Colonic mucosa (tissue), 4 donors: ENCODE results near the gene WDTC1. TPM values are rescaled to one million over a fixed set of nuclear protein-coding genes. Genes with fewer than 3 reads are reported as not detected.

Experiments
- DNase-seq: peaks from one replicate; pipeline ENCODE4 v3.0.0-alpha.2; 2020
- H3K27ac ChIP-seq: fragments of 200-600 bp; one replicate; pipeline ENCODE4 v1.8.0; 2021
- H3K27me3 ChIP-seq: fragments of 200-600 bp; one replicate; pipeline ENCODE4 v1.8.0; 2021
- H3K36me3 ChIP-seq: fragments of 200-600 bp; one replicate; pipeline ENCODE4 v1.8.0; 2021
- H3K4me1 ChIP-seq: fragments of 200-600 bp; one replicate; pipeline ENCODE4 v1.8.0; 2021; ENCODE audit warnings: mild to moderate bottlenecking
- H3K4me3 ChIP-seq: fragments of 200-600 bp; one replicate; pipeline ENCODE4 v1.8.0; 2021
- H3K9ac ChIP-seq, 2 donors: one replicate each; pipeline ENCODE4 v1.7.0; 2013; ENCODE audit warnings: control low read depth in 2 of 2, low read depth in 2 of 2, low read length in 2 of 2
- H3K9me3 ChIP-seq: fragments of 200-600 bp; one replicate; pipeline ENCODE4 v1.8.0; 2021
- CTCF ChIP-seq: fragments of 200-600 bp; IDR thresholded peaks from one replicate; pipeline ENCODE4 v1.8.0; 2022; ENCODE audit warnings: antibody characterized with exemption, mild to moderate bottlenecking
- intact Hi-C: fragments of 100-400 bp; cut with DNase I; formaldehyde crosslinking; loops from one replicate; pipeline ENCODE4 v1.14.1; 2022
- total RNA-seq, 2 donors: library from RNA; stranded (reverse); fragmentation: NEBNext Ultra II Directional in 1 of 2; extraction: Animal tissue kit (Norgen Biotek cat#: 25700) in 1 of 2; gene quantifications; one replicate each; pipeline ENCODE4 v1.2.1, GENCODE V29; 2021
- donor health status: healthy.
- donor health status: DM: no; HTN: no; CAD: no.
- donor health status: DM: no; HTN: no; CAD: no.

WDTC1 gene
- total RNA-seq, 2 donors from 2014 or later = 31.2 to 39.3 TPM

DNA sequence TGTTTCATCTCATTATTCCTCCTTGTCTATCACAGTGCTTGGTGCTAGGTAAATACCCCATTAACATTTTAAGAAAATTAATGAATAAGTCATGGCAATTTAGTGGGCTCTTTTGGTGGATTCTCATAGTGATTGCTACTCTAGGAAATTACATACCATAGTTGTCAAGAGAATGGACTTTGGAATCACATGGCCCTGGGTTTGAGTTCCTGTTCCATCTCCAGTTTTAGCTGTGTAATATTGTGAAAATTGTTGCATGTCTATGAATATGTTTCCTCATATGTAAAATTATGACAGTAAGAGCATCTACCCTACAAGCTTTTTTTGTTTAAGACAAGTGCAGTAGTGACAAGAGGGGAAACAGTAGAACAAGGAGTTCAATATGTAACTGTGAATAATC lies 20.7 kb downstream of the WDTC1 start:
- Histone ChIP-seq H3K27ac (no peak overlapping the region), H3K4me3 (no peak overlapping the region), H3K27me3 (no peaks in the 10 kb centered on the region), H3K9me3 (no peaks in the 10 kb centered on the region), H3K9ac (no peak overlapping the region), H3K36me3 (no peaks in the 10 kb centered on the region), H3K4me1 (no peaks in the 10 kb centered on the region)
- TF ChIP-seq CTCF = no peak
- no peak for DNase-seq
- intact Hi-C loops = no loop called here

- H3K27ac ChIP-seq = no peak overlapping the region
- DNase-seq = no peak
- H3K9ac ChIP-seq = no peak overlapping the region
- intact Hi-C loops = no loop called here
- H3K4me1 ChIP-seq = no peaks in the 10 kb centered on the region
- no peaks in the 10 kb centered on the region for H3K36me3 ChIP-seq
- no peaks in the 10 kb centered on the region for H3K9me3 ChIP-seq
- H3K4me3 ChIP-seq = no peak overlapping the region
- TF ChIP-seq CTCF = no peak
- H3K27me3 ChIP-seq = no peaks in the 10 kb centered on the region
Measured at GRCh38 chr1:27257155-27257554, 22.7 kb downstream of the WDTC1 start.

DNA sequence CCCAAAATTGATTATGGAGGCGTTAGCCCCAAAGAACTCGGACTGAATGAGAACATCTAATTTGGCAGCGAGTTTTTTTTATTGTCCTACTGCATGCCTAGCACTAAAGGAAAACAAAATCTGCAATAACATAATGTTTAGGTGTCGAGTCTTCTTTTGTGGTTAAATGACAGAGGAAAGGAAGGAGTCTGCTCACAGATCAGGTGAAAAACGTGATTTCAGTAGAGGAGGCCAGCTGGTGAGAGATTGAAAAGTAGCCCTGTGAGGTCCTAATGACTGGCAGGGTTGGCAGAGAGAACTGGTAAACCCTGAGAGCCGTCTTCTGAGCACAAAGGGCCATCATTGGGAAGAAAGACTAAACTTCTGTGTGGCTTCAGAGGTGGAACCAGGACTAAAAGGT lies 24.2 kb downstream of the WDTC1 start:
- no peaks in the 10 kb centered on the region for H3K27me3 ChIP-seq
- H3K4me1 ChIP-seq = no peaks in the 10 kb centered on the region
- TF ChIP-seq CTCF = no peak
- no peaks in the 10 kb centered on the region for H3K9me3 ChIP-seq
- no peak overlapping the region for H3K9ac ChIP-seq
- no peak overlapping the region for H3K27ac ChIP-seq
- intact Hi-C loops = no loop called here
- no peak overlapping the region for H3K4me3 ChIP-seq
- DNase-seq = no peak
- no peaks in the 10 kb centered on the region for H3K36me3 ChIP-seq

GRCh38 chr1:27267153-27267552 lies 32.7 kb downstream of the WDTC1 start:
- Histone ChIP-seq H3K4me1 (no peaks in the 10 kb centered on the region), H3K27me3 (no peaks in the 10 kb centered on the region), H3K9ac (no peak overlapping the region), H3K36me3 (no peaks in the 10 kb centered on the region), H3K4me3 (no peak overlapping the region), H3K9me3 (no peaks in the 10 kb centered on the region), H3K27ac (no peak overlapping the region)
- intact Hi-C loops = no loop called here
- TF ChIP-seq CTCF = no peak
- DNase-seq = peak; percentile 33

GRCh38 chr1:27269276-27269675 lies 34.8 kb downstream of the WDTC1 start:
- Histone ChIP-seq H3K27ac (no peak overlapping the region), H3K4me3 (no peak overlapping the region), H3K9me3 (no peaks in the 10 kb centered on the region), H3K27me3 (no peaks in the 10 kb centered on the region), H3K4me1 (no peaks in the 10 kb centered on the region), H3K9ac (no peak overlapping the region), H3K36me3 (no peaks in the 10 kb centered on the region)
- no peak for TF ChIP-seq CTCF
- intact Hi-C loops = no loop called here
- DNase-seq = no peak

- Histone ChIP-seq H3K36me3 (no peaks in the 10 kb centered on the region), H3K27ac (no peak overlapping the region), H3K27me3 (no peaks in the 10 kb centered on the region), H3K9ac (no peak overlapping the region), H3K9me3 (no peaks in the 10 kb centered on the region), H3K4me3 (no peak overlapping the region), H3K4me1 (no peaks in the 10 kb centered on the region)
- intact Hi-C loops = no loop called here
- no peak for TF ChIP-seq CTCF
- no peak for DNase-seq
Measured at GRCh38 chr1:27274204-27274603, 39.8 kb downstream of the WDTC1 start.
